ENCODE results near the gene PRKAR1A. TPM values are rescaled to one million over a fixed set of nuclear protein-coding genes. Genes with fewer than 3 reads are reported as not detected.

The PRKAR1A gene
- total RNA-seq, 1 experiment from 2014 or later = 158 TPM

DNA sequence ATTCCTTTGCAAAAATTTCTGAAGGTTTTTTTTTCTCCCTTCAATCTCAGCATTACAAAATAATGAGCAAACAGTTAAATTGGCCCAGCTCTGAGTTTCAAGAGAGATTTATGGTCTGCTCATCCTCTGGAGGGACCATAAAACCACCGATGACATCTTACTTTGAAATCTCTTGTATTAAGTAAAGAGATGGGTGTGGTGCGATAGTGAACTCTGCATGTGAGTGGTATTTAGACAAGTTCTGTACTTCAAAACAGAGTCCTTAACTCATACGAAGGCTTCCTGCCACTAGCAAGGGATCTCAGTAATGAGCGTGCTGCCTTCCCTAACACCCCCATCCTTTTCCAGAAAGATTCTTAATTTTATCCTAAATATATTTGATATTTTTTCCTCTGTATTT, 86.9 kb downstream of the PRKAR1A start:
- ATAC-seq = no peak
- no peak for TF ChIP-seq FOXP1 (CRISPR knock-in tag; IDR thresholded peaks at IDR 0.05; ENCODE audit: borderline replicate concordance)
- no peak for TF ChIP-seq KAT7 (CRISPR knock-in tag; IDR thresholded peaks at IDR 0.05; ENCODE audit: borderline replicate concordance)
- no peak for TF ChIP-seq ZBTB43 (CRISPR knock-in tag; IDR thresholded peaks at IDR 0.05)
- no peak for TF ChIP-seq ZNF671 (CRISPR knock-in tag; IDR thresholded peaks at IDR 0.05)
- TF ChIP-seq CREM (CRISPR knock-in tag; IDR thresholded peaks at IDR 0.05) = no peak
- no peak for TF ChIP-seq TEAD4 (CRISPR knock-in tag; IDR thresholded peaks at IDR 0.05)
- no peak for TF ChIP-seq NR2C2 (CRISPR knock-in tag; IDR thresholded peaks at IDR 0.05)
- no peak for TF ChIP-seq SOX15 (CRISPR knock-in tag; IDR thresholded peaks at IDR 0.05)
- no peak for TF ChIP-seq STAT6 (CRISPR knock-in tag; conservative IDR thresholded peaks at IDR 0.05; ENCODE audit: low read depth)
- TF ChIP-seq NFE2L1 (CRISPR knock-in tag; IDR thresholded peaks at IDR 0.05) = no peak
- no peak for TF ChIP-seq FOXK1 (CRISPR knock-in tag; IDR thresholded peaks at IDR 0.05)
- no peak for TF ChIP-seq SMAD3 (CRISPR knock-in tag; IDR thresholded peaks at IDR 0.05; ENCODE audit: borderline replicate concordance)
- no peak for TF ChIP-seq TCF7 (CRISPR knock-in tag; IDR thresholded peaks at IDR 0.05; ENCODE audit: low read depth)
- no peak for TF ChIP-seq JAZF1 (CRISPR knock-in tag; IDR thresholded peaks at IDR 0.05)
- no peak for TF ChIP-seq RORB (CRISPR knock-in tag; IDR thresholded peaks at IDR 0.05)
- TF ChIP-seq, protein P1, sequence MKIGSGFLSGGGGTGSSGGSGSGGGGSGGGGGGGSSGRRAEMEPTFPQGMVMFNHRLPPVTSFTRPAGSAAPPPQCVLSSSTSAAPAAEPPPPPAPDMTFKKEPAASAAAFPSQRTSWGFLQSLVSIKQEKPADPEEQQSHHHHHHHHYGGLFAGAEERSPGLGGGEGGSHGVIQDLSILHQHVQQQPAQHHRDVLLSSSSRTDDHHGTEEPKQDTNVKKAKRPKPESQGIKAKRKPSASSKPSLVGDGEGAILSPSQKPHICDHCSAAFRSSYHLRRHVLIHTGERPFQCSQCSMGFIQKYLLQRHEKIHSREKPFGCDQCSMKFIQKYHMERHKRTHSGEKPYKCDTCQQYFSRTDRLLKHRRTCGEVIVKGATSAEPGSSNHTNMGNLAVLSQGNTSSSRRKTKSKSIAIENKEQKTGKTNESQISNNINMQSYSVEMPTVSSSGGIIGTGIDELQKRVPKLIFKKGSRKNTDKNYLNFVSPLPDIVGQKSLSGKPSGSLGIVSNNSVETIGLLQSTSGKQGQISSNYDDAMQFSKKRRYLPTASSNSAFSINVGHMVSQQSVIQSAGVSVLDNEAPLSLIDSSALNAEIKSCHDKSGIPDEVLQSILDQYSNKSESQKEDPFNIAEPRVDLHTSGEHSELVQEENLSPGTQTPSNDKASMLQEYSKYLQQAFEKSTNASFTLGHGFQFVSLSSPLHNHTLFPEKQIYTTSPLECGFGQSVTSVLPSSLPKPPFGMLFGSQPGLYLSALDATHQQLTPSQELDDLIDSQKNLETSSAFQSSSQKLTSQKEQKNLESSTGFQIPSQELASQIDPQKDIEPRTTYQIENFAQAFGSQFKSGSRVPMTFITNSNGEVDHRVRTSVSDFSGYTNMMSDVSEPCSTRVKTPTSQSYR (CRISPR knock-in tag; IDR thresholded peaks at IDR 0.05) = no peak
- no peak for TF ChIP-seq NR1H2 (CRISPR knock-in tag; IDR thresholded peaks at IDR 0.05)
- Mint-ChIP-seq H3K9me3 (no peaks in the 10 kb centered on the region), H3K4me1 (peaks cover 39% of the 10 kb centered on the region), H3K27ac (no peak overlapping the region), H3K36me3 (no peaks in the 10 kb centered on the region), H3K4me3 (peak overlapping the region; percentile 87), H3K27me3 (ENCODE audit: low read depth) (peaks cover 47% of the 10 kb centered on the region)
- DNase-seq (ENCODE audit: low spot score) = no peak
- CTCF ChIA-PET = interaction anchor here (1.5 to 2.1 kb wide), 3 partner anchors 15 to 65 kb away, joined by 8 to 21 read pairs (median 21); no protein-coding TSS in a partner anchor
- POLR2A ChIA-PET = interaction anchor here (2.5 kb wide), 1 partner anchor 87 kb away, joined by 9 read pairs; the partner anchor contains the start of gene PRKAR1A

DNA sequence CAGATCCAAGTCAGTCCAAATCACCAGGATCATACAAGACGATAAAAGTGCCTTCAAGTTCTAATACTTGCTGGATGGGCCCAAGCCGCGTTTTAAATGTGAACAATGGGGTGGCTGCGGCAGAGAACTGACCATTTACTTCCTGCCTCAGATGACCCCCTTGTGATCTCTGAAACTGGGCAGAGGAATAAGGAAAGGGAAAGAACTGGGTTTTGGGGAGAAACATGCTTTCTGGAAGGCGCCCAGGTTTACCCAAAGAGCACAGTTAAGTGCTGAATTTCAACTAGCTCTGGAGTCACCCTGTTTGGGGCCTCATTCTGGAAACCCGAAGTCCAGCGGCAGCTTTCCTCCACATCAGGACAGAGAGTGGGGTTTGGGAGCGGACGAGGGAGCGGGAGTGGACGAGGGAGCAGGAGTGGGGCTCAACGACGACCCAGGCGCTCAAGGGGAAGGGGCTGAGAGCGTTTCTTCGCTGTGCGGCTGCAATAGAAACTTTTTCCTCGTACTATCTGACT, 87.4 kb downstream of the PRKAR1A start:
- Mint-ChIP-seq H3K4me3 (peak overlapping the region; percentile 87), H3K36me3 (no peaks in the 10 kb centered on the region), H3K9me3 (no peaks in the 10 kb centered on the region), H3K4me1 (peaks cover 39% of the 10 kb centered on the region), H3K27me3 (ENCODE audit: low read depth) (peaks cover 47% of the 10 kb centered on the region), H3K27ac (no peak overlapping the region)
- DNase-seq (ENCODE audit: low spot score) (no peak), ATAC-seq (no peak; the same call in 1 of the 2 replicates)
- ChIA-PET CTCF (interaction anchor here (1.0 to 2.1 kb wide), 4 partner anchors 15 to 167 kb away, joined by 3 to 21 read pairs (median 14); no protein-coding TSS in a partner anchor), POLR2A (interaction anchor here (0.6 to 2.5 kb wide), 2 partner anchors 37 to 88 kb away, joined by 3 to 9 read pairs; partner anchors contain the start of gene PRKAR1A)
- TF ChIP-seq ZNF121 (CRISPR knock-in tag; IDR thresholded peaks at IDR 0.05) (no peak), GRHL2 (CRISPR knock-in tag; IDR thresholded peaks at IDR 0.05; ENCODE audit: insufficient replicate concordance, severe bottlenecking) (no peak), NR3C1 (CRISPR knock-in tag; conservative IDR thresholded peaks at IDR 0.05; ENCODE audit: low read depth) (no peak), TEAD1 (CRISPR knock-in tag; IDR thresholded peaks at IDR 0.05) (no peak)
- TF ChIP-seq, protein P2, sequence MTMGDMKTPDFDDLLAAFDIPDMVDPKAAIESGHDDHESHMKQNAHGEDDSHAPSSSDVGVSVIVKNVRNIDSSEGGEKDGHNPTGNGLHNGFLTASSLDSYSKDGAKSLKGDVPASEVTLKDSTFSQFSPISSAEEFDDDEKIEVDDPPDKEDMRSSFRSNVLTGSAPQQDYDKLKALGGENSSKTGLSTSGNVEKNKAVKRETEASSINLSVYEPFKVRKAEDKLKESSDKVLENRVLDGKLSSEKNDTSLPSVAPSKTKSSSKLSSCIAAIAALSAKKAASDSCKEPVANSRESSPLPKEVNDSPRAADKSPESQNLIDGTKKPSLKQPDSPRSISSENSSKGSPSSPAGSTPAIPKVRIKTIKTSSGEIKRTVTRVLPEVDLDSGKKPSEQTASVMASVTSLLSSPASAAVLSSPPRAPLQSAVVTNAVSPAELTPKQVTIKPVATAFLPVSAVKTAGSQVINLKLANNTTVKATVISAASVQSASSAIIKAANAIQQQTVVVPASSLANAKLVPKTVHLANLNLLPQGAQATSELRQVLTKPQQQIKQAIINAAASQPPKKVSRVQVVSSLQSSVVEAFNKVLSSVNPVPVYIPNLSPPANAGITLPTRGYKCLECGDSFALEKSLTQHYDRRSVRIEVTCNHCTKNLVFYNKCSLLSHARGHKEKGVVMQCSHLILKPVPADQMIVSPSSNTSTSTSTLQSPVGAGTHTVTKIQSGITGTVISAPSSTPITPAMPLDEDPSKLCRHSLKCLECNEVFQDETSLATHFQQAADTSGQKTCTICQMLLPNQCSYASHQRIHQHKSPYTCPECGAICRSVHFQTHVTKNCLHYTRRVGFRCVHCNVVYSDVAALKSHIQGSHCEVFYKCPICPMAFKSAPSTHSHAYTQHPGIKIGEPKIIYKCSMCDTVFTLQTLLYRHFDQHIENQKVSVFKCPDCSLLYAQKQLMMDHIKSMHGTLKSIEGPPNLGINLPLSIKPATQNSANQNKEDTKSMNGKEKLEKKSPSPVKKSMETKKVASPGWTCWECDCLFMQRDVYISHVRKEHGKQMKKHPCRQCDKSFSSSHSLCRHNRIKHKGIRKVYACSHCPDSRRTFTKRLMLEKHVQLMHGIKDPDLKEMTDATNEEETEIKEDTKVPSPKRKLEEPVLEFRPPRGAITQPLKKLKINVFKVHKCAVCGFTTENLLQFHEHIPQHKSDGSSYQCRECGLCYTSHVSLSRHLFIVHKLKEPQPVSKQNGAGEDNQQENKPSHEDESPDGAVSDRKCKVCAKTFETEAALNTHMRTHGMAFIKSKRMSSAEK (CRISPR knock-in tag; IDR thresholded peaks at IDR 0.05; ENCODE audit: borderline replicate concordance) = no peak
- TF ChIP-seq, protein P3, sequence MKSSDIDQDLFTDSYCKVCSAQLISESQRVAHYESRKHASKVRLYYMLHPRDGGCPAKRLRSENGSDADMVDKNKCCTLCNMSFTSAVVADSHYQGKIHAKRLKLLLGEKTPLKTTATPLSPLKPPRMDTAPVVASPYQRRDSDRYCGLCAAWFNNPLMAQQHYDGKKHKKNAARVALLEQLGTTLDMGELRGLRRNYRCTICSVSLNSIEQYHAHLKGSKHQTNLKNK (CRISPR knock-in tag; IDR thresholded peaks at IDR 0.05) = no peak

Data from WTC11 (cell line).